Thoracic aorta (tissue), 2 donors: ENCODE measurements around the gene RBM41. TPM values are rescaled to one million over a fixed set of nuclear protein-coding genes. Genes with fewer than 3 reads are reported as not detected.
A peak's percentile ranks its signal among the peaks of the same experiment; 100 is the strongest.
"Not testable (repeated sequence)": the region's sequence is repeated elsewhere in the genome, so short reads cannot be mapped to it uniquely, and the experiment has no call there.

Source experiments
- ATAC-seq: fragments of 150-250 bp; one replicate; pipeline ENCODE4 v1.8.0; 2017; ENCODE audit warnings: low read depth; ENCODE audit not compliant: insufficient number of reproducible peaks, low FRiP score
- DNase-seq: peaks from one replicate; pipeline ENCODE4 v3.0.0-alpha.2; 2020; ENCODE audit warnings: low spot score
- H3K27ac ChIP-seq, 2 donors: fragments of 200-600 bp; sonication (generic); 1 replicate in 1 of 2; 2 replicates in 1 of 2; pipeline ENCODE4 v1.5.1; 2016; ENCODE audit warnings: mild to moderate bottlenecking in 2 of 2, moderate library complexity in 2 of 2
- H3K27me3 ChIP-seq: fragments of 200-600 bp; sonication (generic); replicated peaks from 2 replicates; pipeline ENCODE4 v1.6.0; 2016; ENCODE audit warnings: mild to moderate bottlenecking; ENCODE audit not compliant: insufficient read depth
- H3K36me3 ChIP-seq: fragments of 200-600 bp; sonication (generic); one replicate; pipeline ENCODE4 v1.5.1; 2016
- H3K4me1 ChIP-seq, 2 donors: fragments of 200-600 bp; sonication (generic); 1 replicate in 1 of 2; 2 replicates in 1 of 2; pipeline versions ENCODE4 v1.5.1 to v1.6.0; 2016; ENCODE audit warnings: low read depth in 2 of 2, mild to moderate bottlenecking in 1 of 2; ENCODE audit not compliant: control insufficient read depth in 1 of 2
- H3K4me3 ChIP-seq: fragments of 200-600 bp; sonication (generic); 2 replicates; pipeline ENCODE4 v1.5.1; 2016; ENCODE audit warnings: mild to moderate bottlenecking
- H3K9me3 ChIP-seq: fragments of 200-600 bp; sonication (generic); 2 replicates; pipeline ENCODE4 v1.5.1; 2016
- CTCF ChIP-seq: fragments of 200-600 bp; sonication (generic); IDR thresholded peaks from one replicate; pipeline ENCODE4 v1.5.1; 2019; ENCODE audit warnings: antibody characterized with exemption
- total RNA-seq, 2 donors: library from RNA; depleted of rRNA; stranded (reverse); fragments of >200 nt; gene quantifications; one replicate each; pipeline versions ENCODE4 v1.1.0 to v1.2.3, GENCODE V29; 2016

The RBM41 gene
- total RNA-seq = 10 to 100 TPM; 17.2 to 19.4 TPM

DNA sequence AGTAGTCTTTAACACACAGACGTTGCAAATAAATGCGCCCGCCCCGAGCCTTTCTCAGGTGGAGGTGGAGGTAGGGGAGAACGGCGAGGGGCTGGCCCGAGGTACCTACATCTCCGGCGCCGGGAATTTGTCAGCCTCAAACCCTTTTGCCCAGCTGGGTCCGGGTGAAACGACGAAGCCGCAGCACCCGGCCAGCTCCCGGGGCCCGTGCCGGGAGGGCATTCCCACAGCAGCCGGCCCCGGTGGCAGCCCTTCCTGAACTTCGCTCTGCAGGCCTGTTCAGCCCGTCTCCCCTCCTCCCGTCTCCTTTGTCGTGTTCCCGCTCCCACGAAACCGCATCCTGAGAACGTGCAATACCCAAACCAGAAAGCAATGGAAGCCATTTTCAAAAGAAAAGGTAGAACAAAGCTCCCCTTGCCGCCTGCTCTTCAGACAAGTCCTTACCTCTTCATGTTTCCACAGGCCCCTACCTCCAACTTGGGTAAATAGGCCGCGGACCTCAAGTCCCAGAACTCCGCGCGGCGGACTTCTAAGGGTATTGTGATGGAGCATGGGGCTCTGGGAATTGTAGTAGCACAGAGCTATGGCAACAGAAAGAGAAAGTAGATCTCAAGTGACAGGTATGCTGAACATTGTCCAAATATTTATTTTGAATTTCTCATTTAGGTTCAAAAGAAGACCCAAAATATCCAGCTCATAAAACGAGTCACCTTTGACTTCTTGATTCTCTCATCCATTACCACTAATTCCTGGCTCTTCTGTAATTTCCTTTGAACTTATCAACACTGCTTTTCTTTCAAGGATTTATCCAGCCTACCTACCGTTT is at the start of gene RBM41:
RBM41 (minus strand) TSS at position 501 of the 826 bp plus-strand sequence; CDS start at position 452, 49 bp downstream.
- peak; percentile 73 for ATAC-seq
- peaks cover 13% of the 10 kb centered on the region for H3K36me3 ChIP-seq
- H3K27me3 ChIP-seq = no peaks in the 10 kb centered on the region
- H3K27ac ChIP-seq = peak within 1 kb of the TSS in 1 of 2 donors; percentile 59
- H3K4me1 ChIP-seq = peaks cover 4 to 6% of the 10 kb centered on the region in 2 donors
- H3K9me3 ChIP-seq = no peaks in the 10 kb centered on the region
- TF ChIP-seq CTCF = no peak
- peak; percentile 24 for DNase-seq
- H3K4me3 ChIP-seq = peak within 1 kb of the TSS; percentile 71

DNA sequence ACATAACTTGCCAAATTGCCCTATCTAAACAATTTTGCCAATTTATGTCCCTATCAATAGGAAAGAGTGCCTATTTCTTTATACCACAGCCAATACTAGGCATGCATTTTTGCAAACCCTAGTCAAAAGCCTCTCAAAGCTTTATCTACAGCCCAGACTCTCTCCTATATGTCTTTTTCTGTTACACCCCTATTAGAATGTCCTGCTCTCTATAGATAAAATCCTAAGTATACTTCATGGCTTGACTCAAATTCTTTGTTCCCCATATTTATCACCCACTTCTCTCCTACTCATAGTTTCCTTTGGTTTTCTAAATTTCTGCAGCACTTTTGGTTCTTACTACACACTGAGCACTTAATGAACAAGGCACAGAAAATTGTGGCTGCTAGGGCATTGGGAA is 49.6 kb upstream of the RBM41 start:
- DNase-seq (no peak), ATAC-seq (no peak)
- H3K4me1 ChIP-seq = no peaks in the 10 kb centered on the region
- H3K36me3 ChIP-seq = no peaks in the 10 kb centered on the region
- no peaks in the 10 kb centered on the region for H3K9me3 ChIP-seq
- H3K4me3 ChIP-seq = no peak overlapping the region
- TF ChIP-seq CTCF = no peak
- H3K27ac ChIP-seq = no peak overlapping the region
- no peaks in the 10 kb centered on the region for H3K27me3 ChIP-seq

GRCh38 chrX:107167163-107167921 is 48.7 kb upstream of the RBM41 start:
- Histone ChIP-seq H3K27me3 (no peaks in the 10 kb centered on the region), H3K36me3 (no peaks in the 10 kb centered on the region), H3K4me3 (no peak overlapping the region), H3K4me1 (no peaks in the 10 kb centered on the region), H3K9me3 (no peaks in the 10 kb centered on the region), H3K27ac (no peak overlapping the region)
- TF ChIP-seq CTCF = no peak
- DNase-seq = no peak
- no peak for ATAC-seq

- ATAC-seq, H3K4me3 ChIP-seq, H3K9me3 ChIP-seq, DNase-seq, H3K4me1 ChIP-seq, H3K36me3 ChIP-seq, H3K27me3 ChIP-seq, H3K27ac ChIP-seq: not testable (repeated sequence)
Observed at GRCh38 chrX:107157618-107158017, 39.0 kb upstream of the RBM41 start.

DNA sequence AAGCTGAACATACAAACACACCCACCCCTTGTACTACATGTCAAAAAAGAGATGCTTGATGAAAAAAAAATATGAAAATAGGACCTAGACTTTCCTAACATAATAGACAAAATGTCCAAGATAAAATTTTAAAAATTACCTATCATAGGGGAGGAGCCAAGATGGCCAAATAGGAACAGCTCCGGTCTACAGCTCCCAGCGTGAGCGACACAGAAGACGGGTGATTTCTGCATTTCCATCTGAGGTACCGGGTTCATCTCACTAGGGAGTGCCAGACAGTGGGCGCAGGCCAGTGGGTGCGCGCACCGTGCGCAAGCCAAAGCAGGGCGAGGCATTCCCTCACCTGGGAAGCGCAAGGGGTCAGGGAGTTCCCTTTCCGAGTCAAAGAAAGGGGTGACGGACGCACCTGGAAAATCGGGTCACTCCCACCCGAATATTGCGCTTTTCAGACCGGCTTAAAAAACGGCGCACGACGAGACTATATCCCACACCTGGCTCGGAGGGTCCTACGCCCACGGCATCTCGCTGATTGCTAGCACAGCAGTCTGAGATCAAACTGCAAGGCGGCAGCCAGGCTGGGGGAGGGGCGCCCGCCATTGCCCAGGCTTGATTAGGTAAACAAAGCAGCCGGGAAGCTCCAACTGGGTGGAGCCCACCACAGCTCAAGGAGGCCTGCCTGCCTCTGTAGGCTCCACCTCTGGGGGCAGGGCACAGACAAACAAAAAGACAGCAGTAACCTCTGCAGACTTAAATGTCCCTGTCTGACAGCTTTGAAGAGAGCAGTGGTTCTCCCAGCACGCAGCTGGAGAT is 37.2 kb upstream of the RBM41 start:
- not testable (repeated sequence) for H3K4me3 ChIP-seq, H3K9me3 ChIP-seq, DNase-seq, ATAC-seq, H3K27ac ChIP-seq, H3K27me3 ChIP-seq, H3K4me1 ChIP-seq, H3K36me3 ChIP-seq
